Measurements from ENCODE around the gene CNTN1.

- TF ChIP-seq CTCF (IDR thresholded peaks at IDR 0.05) (no peak), POLR2A (IDR thresholded peaks at IDR 0.05) (no peak)
Observed at GRCh38 chr12:40788276-40788675, 96.0 kb downstream of the CNTN1 start.

Data from Peyer's patch (tissue), 4 donors.